Right renal pelvis (tissue), 4 donors: ENCODE measurements around the gene FER. TPM values are rescaled to one million over a fixed set of nuclear protein-coding genes. Genes with fewer than 3 reads are reported as not detected.
"Not testable (repeated sequence)": the region's sequence is repeated elsewhere in the genome, so short reads cannot be mapped to it uniquely, and the experiment has no call there.

ENCODE experiments used
- DNase-seq, 4 donors: peaks; one replicate each; pipeline ENCODE4 v3.0.0-alpha.2; 2013; ENCODE audit warnings: low read depth in 4 of 4, low spot score in 3 of 4, missing footprints in 1 of 4
- polyA plus RNA-seq, 4 donors: library from polyadenylated mRNA; unstranded; fragments of 120-200 nt; gene quantifications; one replicate each; pipeline ENCODE4 v1.2.1, GENCODE V29; 2013; ENCODE audit not compliant: insufficient read length in 4 of 4

FER gene
- polyA plus RNA-seq, 4 donors, result 16.1 to 20.6 (median 18.5) TPM

DNA sequence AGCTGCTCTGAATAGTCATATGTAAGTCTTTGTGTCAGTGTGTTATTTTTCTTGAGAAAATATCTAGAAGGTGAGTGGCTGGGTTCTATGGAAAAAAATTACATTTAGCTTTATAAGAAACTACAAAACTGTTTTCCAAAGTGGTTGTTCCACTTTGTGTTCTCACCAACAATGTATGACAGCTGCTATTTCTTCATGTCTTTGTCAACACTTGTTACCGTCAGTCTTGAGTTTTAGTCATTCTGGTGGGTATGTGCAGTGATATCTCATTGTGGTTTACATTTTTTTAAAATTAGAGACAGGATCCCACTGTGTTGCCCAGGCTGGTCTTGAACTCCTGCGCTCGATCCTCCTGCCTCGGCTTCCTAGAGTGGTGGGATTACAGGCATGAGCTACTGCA, 415.6 kb downstream of the FER start:
- no peak for DNase-seq

DNA sequence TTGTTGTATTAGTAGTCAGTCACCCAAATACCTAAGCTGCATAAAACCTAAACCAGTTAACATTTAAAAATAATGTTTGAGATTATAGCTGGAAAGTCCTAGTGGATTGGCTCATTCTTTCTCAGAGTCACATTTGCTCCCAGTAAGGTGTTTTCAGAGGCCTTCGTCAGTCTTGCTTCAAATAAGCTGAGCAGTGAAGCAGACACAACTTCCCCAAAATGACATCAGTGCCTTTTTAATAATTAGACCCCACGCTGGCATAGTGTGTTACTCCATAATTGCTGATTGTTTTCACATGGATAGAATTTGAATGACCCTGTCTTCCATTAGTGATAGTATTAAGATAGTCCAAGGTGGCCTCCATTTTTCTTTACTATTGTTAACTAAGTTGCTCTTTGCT, 416.3 kb downstream of the FER start:
- DNase-seq, result no peak

DNA sequence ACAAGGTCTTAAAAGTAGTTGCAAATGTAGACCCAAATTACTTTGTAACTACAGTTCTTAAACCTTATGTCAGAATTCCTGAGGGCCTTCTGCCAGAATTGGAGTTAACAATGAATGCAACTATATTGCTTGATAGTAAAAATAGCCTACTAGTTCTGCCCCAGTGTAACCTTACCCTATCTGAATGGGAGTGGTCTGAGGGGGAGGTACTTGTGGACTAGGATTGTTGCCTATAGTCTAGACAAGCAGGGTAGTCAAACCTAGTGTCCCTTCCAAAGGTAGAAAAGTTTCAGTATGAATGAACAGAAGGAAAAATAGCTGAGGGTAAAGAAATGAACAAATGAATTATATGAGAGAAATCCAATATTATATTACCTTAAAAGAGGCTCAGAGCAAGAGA, 419.9 kb downstream of the FER start:
- no peak for DNase-seq

DNA sequence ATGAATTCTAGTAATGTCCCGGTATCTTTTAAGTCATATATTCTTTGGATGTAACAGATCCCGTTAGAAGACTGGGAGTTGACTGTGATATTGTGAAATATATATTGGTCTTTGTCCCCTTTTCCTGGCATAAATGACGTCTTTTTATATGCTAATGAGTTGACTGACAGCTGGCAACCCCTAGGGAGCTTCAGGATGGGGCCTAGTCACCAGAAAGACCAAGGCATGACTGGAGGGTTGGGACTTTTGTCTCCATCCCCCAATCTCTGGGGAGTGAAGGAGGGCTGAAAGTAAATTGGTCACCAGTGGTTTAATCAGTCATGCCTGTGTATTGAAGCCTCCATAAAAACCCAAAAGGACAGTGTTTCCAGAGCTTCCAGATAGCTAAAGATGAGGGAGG, 420.5 kb downstream of the FER start:
- DNase-seq, result no peak

DNA sequence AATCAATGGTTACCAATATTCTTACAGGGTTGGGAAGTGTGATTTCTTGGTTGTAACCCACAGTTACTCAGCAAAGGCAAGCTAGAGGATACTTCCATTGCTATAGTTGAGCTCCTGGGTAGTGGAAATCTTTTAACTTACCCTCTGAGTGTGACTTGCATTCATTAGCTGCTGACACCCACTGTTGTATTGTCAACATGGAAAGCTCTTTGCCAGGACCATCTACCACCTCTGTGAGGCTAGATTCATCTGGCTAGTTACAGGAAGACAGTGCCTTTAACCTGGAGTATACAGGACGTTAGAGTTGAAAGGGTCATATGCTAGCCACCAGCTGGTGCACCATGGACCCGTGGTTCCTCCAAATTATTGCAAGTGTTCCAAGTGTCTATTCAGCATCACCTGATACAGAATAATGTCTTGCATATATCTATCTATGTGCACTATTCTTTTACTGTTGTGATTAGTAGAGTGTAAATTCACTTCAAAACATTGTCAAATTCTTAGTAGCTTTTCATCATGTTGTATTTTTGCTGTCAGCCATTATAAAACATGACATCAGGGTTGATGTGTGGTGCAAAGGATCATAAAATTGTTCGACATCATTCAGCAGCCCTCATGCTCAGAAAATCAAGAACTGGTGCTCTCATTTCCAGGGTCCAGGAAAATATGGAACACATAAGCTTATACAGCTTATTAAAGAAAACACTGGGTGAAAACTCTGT, 423.1 kb downstream of the FER start:
- no peak for DNase-seq

DNA sequence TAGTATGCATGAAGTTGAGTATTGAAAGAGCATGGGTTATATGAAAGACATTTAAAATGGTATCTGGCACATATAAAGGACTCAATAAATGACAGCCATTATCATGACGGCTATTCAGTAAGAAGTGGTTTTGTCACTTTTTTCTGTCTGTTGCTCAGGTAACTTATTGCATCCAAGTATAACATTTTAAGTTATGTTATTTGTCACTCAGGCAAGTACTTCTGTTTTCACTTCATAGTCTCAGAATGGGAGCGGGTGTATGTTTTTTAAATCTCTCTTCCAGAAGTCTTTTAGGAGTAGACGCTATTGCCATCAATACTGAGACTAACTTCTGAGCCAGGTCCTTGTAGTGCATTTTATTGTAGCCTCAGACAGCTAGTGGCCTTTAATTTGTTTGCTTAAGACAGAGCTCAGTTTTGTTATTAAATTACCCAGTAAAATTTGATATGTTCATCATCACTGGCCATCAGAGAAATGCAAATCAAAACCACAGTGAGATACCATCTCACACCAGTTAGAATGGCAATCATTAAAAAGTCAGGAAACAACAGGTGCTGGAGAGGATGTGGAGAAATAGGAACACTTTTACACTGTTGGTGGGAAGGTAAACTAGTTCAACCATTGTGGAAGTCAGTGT, 423.9 kb downstream of the FER start:
- not testable (repeated sequence) for DNase-seq

DNA sequence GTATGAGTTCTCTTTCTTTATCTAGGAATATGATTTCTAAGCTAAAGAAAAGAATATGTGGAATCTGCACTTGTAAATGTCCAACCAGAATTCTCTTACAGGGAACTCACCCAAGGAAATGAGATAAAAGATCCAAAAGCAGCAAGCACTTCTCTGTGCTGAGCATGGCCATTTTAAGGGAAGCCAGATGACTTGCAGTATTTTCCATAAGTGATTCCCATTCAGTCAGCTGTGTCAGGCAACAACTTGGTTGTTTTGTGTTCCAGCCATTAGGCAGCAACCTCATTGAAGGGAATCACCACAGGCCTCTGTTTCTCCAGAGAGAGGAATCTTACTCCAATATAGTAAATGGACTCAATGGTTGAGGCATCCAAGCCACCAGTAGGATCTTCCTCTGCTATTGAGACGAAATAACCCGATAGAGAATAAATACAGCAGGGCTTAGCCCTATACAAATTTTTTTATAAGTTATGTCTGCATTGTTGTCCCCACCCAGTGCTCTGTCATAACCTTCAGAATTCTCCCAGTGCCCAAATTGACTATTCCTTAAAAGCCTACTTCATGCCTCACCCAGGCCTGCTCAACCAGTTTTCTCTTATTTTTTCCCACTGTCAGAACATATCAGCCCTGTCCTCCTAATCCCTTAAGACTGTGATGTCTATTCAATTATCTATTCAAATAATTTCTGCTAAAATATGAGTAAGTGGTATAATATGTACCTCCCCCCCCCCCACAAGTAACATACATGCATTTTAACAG, 425.5 kb downstream of the FER start:
- no peak for DNase-seq

DNA sequence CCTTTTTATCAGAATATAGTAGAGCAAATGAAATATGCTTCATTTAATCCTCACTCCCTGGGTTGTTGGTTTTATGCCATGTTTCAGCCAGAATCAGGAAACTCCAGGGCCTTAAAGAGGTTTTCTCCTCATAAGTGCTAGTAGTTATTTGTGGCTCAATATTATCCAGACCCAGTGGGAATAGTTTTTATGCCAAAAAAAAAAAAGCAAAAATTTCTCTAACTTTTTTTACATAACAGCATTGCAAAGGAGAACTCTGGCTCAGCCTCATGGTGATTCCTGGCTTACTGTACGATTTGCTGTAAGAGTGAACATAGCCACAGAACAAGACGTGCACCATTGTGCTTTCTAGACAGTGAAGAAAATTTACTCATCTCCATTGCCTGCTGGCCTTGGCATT, 429.5 kb downstream of the FER start:
- no peak for DNase-seq

DNA sequence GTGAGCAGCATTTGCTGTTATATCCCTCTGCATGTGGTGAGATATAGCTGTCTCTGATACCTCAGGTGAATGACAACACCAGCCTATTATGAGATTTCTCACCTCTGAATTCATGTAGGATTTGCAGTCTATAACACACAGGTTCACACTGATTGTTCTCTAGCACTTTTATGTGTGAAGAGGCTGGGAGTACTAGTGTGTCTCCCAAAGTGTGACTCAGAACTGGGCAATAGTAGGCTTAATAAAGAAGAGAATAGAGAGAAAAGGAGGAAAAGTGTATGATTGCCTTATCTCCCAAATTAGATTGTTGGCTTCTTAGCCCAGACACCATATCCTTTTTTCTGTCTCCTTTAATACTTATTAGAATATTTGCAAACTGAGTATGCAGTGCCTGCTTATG, 430.1 kb downstream of the FER start:
- DNase-seq, result no peak

DNA sequence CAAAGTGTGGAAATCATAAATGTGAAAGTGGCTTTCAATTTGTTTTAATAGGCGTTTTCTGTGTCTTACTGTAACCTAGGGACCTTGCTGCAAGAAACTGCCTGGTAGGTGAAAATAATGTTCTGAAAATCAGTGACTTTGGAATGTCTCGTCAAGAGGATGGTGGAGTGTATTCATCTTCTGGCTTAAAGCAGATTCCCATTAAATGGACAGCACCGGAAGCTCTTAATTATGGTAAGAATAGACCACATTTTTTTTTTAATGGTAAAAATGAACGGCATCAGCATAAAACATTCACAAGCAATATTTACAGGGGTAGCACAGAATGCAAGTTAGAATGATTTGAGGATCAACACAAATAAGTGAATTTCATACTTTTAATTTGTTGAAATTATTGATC, 433.0 kb downstream of the FER start:
- no peak for DNase-seq

DNA sequence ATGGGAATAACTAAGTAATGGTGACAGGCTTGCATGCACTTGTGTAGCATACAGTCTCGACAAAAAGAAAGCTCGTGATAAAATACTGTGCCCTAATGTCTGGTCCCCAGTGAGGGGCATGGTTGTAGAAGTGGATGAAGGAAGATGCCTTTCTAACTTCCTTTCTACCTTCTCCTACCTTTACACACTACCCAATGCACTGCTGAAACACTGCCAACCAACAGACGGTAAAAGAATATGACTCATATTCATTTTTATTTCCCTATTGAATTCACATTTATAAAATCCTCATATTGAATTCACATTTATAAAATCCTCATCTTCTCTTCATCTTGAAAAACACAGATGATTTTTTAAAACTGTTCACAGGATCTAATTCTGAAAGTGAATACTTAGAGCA, 439.1 kb downstream of the FER start:
- no peak for DNase-seq

DNA sequence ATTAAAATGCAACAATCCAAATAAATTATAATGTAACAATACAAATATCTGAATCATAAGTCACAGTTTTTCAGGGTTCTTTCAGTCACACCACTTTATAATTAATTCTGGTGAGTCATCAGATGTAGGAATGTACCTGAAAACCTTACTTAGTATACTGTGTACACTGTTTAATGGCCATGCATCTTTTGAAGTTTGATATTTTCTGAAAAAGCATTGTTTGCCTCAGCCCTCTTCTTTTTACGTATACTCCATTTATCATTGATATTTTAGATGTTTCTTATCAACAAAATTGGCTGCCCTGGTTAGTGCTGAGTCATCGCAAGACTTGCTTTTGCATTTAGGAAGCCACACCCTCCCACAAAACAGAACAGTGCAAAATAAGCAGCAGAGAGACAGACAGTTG, 443.5 kb downstream of the FER start:
- DNase-seq, result no peak

DNA sequence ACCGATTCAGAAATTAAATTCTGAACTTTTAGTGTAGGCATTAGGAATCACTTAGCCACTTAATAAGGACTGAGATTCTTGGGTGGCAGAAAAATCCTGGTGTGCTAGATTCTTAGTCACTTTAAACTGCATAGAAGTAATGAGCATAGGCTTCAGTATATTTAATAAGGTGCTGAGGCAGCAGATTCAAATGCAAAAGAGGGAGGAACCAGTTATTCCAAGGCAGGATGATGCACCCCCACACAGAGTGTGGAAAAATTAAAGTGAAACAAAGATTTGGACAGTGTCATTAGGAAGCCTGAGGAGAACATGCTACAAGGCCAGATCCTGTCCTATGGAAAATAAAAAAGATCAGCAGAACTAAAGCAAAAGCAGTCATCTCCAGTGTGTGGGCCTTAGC, 444.3 kb downstream of the FER start:
- no peak for DNase-seq

DNA sequence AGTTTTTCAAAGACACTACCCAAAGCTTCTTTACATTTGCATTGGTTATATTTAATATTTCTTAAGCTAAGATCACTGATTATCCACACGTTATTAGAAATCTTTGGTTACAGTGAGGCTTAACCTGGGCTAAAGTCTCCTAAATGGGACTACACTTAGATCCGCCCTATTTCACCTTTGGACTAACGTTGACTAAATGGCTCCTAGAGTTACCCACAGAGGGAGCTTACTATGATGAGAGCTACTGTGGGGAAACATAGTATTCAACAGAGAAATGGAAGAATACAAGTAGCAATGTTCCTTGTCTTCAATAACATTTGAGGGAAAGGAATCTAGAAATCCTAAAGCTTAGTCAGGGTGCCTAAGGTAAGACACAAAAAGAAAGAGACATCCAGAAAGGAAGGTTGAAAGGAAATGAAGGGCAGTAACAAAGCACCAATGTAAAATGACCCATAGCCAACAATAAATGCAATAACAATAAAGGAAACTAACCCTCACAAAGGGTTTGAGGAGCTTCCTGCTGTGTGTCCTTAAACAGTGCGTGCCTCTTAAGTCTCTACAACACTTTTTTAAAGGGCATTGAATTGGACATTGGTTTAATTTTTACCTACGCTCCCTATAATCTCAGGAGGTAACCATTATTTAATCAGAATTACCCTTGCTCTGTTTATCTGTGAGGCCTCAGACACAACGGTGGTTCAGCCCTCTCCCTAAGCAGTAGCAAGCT, 445.0 kb downstream of the FER start:
- DNase-seq, result no peak

DNA sequence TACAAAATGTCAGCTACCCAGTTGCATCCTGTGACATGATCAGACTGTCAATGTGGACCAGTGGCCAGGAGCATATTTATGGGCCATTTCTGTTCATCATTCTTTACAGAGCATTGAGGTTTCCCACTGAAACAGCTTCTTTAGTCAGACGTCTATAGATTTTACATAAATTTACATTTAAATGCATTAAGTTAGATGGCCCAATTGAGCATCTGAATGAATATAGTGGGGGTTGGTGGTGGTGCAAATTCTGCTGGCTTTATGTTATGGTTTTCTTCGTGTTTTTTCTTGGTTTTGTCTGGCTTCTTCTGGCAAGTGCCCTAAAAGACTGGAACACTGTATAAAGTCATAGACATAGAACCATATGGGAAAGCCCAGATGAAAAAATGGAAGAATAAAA, 448.0 kb downstream of the FER start:
- no peak for DNase-seq

DNA sequence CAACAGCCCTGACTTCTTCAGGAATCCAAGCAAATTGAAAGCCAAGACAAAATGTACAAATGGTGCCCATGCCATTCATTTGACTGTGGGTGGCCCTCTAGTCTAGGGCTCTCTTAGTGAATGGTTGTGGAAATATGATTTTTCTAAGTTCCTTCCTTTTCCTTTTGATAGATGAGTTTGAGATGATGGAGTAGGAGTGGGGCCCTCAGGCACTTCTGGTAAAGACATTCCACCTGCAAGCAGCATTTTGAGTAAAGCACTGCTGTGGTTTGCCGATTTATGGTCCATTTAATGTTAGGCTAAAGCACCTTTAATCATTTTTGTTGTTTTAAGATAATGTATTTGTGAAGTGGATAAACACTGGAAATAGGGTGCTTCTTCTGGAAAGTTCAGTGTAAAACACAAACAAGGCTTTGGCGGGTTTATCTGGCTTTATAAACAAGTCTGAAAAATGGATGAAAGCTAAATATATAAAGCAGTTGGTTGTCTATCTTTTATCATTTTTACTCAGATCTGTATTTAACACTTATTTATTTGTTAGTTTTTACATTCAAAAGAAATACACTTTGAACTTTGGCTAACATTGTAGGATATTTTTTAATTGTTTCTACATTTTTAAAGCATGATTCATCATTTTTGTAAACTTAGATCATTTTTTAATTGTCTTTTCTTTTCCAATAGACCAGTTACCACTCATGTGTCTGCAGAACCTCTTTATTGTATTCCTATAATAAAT, 448.6 kb downstream of the FER start:
- no peak for DNase-seq

DNA sequence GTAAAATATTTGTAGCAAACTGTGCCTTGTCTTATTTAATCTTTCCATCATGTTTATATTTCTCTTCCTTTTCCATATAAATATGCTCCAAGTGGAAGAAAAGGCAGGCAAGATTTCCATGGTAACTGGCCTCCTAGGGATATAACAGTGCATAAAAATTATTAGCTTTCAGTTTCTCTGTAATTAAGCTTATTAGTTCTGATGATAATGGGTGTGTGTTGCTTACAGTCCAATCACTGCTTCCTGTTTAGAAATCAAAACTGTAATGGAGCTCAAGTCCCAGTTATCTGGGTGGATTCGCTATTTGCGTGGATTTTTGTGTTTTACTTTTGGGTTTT, 449.1 kb downstream of the FER start:
- no peak for DNase-seq

DNA sequence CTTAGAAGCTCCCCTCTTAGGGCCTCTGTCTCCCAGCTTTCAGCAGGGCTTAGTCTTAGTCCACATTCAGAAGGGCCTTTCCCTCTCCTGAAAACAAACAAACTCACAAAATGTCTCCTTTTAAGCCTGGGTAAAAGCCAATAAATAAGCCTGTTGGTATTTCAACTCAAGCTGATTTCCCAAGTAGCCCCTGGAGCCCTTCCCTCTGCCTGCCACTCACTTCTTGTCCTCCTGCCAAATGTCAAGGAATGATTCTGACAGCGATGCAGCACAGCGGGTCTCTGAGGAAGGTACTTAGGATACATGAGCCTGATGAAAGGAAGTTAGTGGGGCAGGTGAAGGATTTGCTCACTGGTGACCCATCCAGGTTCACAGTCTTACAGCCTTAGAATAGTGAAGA, 451.6 kb downstream of the FER start:
- DNase-seq, result no peak

DNA sequence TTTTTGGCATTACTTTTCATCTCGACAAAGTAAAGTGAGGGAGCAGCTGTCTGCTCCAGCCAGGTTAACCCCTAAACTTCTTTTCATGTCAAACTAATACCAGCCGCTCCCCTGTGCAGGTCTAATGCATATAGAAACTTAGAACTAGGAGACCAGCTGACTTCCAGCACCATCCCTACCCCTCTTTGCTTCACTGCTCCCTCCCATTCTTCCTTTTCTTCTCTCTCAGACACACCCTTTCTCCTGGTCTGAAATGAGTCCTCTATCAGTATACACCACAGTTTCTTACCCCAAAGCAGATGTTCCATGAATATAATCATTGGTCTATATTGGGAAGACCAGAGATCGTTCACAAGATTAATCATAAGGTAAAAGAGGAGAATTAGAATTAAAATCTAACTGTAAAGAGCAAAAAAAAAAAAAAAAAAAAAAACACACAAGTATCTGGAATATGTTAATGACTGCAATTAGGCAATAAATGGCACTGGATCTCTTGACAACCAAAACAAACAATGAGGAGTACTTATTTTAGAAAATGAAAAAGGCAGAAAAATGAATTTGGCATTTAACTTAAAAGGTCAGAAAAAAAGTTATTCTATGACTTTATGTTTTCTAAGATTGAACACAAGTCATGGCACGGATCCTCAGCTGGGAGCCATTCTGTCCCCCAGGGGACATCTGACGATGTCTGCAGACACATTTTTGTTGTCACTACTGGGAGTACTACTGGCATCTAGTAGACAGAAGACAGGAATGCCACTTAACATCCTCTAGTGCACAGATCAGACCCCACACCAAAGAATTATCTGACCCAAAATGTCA, 452.3 kb downstream of the FER start:
- no peak for DNase-seq

DNA sequence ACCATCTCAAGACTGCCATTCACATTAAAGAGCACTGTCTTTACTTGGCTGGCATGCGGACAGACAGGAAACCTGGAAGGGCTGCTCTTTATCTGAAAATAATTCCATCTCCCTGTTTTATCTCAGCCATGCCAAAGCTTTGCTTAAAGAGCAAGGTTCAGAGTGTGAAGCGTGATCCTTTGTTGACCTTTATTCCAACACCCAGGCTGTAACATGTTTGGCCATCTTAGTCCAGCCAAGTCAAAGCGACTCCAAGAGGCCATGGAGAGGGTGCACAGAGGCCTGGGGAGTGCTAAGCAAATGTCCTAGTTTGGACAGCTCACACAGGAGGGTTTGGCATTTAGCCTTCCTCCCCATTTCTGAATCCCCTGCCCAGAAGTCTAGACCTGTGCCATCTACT, 467.3 kb downstream of the FER start:
- DNase-seq, result no peak
